Mesothelial cell of epicardium (in vitro differentiated cells): ENCODE measurements around the gene PTK6. TPM values are rescaled to one million over a fixed set of nuclear protein-coding genes. Genes with fewer than 3 reads are reported as not detected.

ENCODE experiments used
- DNase-seq, 2 experiments: peaks; one replicate each; pipeline ENCODE4 v3.0.0; 2021; ENCODE audit warnings: low spot score in 2 of 2; ENCODE audit not compliant: unreplicated experiment in 2 of 2
- H3K27ac Mint-ChIP-seq: 2 replicates; pipeline ENCODE4 v1.8.0; 2021; ENCODE audit warnings: mixed read lengths
- H3K27me3 Mint-ChIP-seq: 2 replicates; pipeline ENCODE4 v1.8.0; 2021; ENCODE audit warnings: low read depth, mixed read lengths
- H3K36me3 Mint-ChIP-seq: 2 replicates; pipeline ENCODE4 v1.8.0; 2021; ENCODE audit warnings: mixed read lengths
- H3K4me1 Mint-ChIP-seq: 2 replicates; pipeline ENCODE4 v1.8.0; 2021; ENCODE audit warnings: mixed read lengths
- H3K4me3 Mint-ChIP-seq: 2 replicates; pipeline ENCODE4 v1.8.0; 2021; ENCODE audit warnings: mild to moderate bottlenecking, moderate library complexity, mixed read lengths
- H3K9me3 Mint-ChIP-seq: 2 replicates; pipeline ENCODE4 v1.8.0; 2021; ENCODE audit warnings: mixed read lengths
- CTCF ChIP-seq: fragments of 200-600 bp; sonication (generic); IDR thresholded peaks from one replicate; pipeline ENCODE4 v1.5.0; 2021; ENCODE audit warnings: antibody characterized with exemption; ENCODE audit not compliant: unreplicated experiment
- total RNA-seq: library from RNA; stranded (reverse); gene quantifications from 3 replicates; pipeline ENCODE4 v1.2.1, GENCODE V29; 2021

PTK6 gene
- total RNA-seq, 1 donor from 2014 or later, result 0.11 TPM

DNA sequence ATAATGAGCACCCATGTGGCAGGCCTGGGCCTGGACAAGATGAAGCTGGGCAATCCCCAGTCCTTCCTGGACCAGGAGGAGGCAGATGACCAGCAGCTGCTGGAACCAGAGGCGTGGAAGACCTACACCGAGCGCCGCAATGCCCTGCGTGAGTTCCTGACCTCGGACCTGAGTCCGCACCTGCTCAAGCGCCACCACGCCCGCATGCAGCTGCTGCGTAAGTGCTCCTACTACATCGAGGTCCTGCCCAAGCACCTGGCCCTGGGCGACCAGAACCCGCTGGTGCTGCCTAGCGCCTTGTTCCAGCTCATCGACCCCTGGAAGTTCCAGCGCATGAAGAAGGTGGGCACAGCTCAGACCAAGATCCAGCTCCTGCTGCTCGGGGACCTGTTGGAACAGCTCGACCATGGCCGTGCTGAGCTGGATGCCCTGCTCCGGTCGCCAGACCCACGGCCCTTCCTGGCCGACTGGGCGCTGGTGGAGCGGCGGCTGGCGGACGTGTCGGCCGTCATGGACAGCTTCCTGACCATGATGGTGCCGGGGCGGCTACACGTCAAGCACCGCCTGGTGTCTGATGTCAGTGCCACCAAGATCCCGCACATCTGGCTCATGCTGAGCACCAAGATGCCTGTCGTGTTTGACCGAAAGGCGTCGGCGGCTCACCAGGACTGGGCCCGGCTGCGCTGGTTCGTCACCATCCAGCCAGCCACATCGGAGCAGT is 18.6 kb upstream of the PTK6 start:
- H3K36me3 Mint-ChIP-seq, result peaks cover 6% of the 10 kb centered on the region
- no peaks in the 10 kb centered on the region for H3K9me3 Mint-ChIP-seq
- no peaks in the 10 kb centered on the region for H3K27me3 Mint-ChIP-seq
- DNase-seq, result no peak
- H3K4me3 Mint-ChIP-seq, result no peak overlapping the region
- H3K27ac Mint-ChIP-seq, result no peak overlapping the region
- H3K4me1 Mint-ChIP-seq, result no peaks in the 10 kb centered on the region
- TF ChIP-seq CTCF, result no peak

DNA sequence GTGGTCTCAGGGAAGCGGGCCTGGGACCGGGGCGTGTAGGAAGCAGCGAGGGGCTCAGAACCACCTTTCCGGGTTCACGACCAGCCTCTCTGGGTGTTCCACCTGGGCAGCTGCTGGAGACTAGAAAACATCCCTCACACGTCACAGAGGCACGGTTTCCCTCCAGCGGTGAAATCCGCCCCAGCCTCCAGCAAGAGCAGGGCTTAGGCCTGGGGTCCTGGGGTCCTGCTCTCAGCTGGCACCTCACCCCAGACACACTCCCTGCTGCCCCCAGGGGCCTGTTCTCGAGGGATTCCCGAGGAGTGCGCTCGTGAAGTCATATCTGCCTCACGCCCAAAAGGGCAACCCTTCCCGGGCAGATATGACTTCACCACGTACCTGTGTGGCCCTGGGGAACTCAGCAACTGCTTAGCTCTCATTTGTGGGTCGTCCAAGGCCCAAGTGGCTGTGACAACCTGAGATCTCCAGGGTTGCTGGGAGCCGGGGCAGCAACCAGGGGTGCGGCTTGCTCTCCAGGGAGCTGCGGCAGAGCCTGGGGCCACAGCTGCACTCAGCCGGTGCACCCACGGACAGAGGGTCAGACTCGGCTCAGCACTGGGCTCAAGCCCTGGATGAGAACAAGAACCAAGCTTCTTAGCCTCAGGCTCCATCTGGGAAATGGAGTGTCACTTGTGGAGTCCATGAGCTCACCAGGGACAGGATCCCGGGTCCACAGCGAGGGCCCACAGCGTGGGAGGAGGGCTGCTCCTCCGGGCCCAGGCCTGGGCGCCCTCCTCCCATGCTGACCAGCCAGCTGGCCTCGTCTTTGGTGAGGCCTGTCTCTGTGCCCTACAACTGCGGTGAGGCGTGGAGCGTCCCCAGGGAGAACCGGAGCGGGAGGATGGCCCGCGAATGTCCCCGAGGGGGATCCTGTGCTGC is 17.4 kb upstream of the PTK6 start:
- no peak overlapping the region for H3K27ac Mint-ChIP-seq
- peaks cover 2% of the 10 kb centered on the region for H3K36me3 Mint-ChIP-seq
- H3K9me3 Mint-ChIP-seq, result no peaks in the 10 kb centered on the region
- no peaks in the 10 kb centered on the region for H3K27me3 Mint-ChIP-seq
- peak overlapping the region; percentile 64 for H3K4me3 Mint-ChIP-seq
- no peak for TF ChIP-seq CTCF
- DNase-seq, result no peak
- H3K4me1 Mint-ChIP-seq, result no peaks in the 10 kb centered on the region

GRCh38 chr20:63553933-63554290 is 16.7 kb upstream of the PTK6 start, which contains the start of gene FNDC11:
Gene FNDC11, plus strand, starts transcription at chr20:63554159. Its CDS starts 1,505 bp downstream, at chr20:63555664.
- peak within 1 kb of the TSS; percentile 64 for H3K4me3 Mint-ChIP-seq
- H3K27ac Mint-ChIP-seq, result no peak within 1 kb of the TSS
- H3K4me1 Mint-ChIP-seq, result no peaks in the 10 kb centered on the region
- no peak for DNase-seq
- no peaks in the 10 kb centered on the region for H3K9me3 Mint-ChIP-seq
- peaks cover 4% of the 10 kb centered on the region for H3K27me3 Mint-ChIP-seq
- no peaks in the 10 kb centered on the region for H3K36me3 Mint-ChIP-seq
- TF ChIP-seq CTCF, result no peak

GRCh38 chr20:63553251-63553932 is 16.2 kb upstream of the PTK6 start:
- no peak for TF ChIP-seq CTCF
- H3K9me3 Mint-ChIP-seq, result no peaks in the 10 kb centered on the region
- DNase-seq, result peak; percentile 79 to 85
- H3K27me3 Mint-ChIP-seq, result peaks cover 4% of the 10 kb centered on the region
- no peaks in the 10 kb centered on the region for H3K36me3 Mint-ChIP-seq
- H3K4me1 Mint-ChIP-seq, result no peaks in the 10 kb centered on the region
- no peak overlapping the region for H3K27ac Mint-ChIP-seq
- peak overlapping the region; percentile 64 for H3K4me3 Mint-ChIP-seq

DNA sequence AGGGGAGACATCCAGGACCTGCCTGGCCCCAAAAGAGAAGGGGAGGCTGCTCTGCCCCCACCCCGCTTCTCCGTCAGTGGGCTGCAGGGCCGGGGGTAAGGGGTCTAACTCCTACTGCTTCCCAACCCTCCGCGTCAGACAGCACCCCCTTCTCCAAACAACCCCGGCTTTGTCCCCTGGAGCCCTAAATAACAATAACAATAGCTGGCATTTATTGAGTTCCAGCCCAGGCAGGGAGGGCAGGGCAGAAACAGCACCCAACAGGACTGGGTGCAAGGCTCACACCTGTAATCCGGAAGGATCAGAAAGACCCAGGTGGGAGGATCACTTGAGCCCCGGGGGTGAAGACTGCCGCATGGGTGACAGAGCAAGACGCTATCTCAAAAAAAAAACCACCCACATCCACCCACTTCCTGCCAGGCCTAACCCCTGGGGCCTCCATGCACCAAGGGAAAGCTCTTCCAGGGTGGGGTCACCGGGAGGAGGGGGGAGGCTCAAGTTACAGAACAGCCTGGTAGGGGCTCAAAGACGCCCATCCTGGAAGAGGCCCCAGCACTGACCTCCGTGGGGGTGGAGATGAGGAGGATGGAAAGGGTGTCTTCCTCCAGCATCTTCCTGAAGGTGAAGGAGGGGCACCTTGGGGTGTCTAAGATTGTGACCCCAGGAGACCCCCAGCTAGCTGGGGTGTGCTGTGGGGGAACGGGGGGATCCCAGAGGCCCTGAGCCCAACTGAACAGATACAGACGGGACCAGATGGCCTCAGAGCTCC is 15.5 kb upstream of the PTK6 start:
- no peaks in the 10 kb centered on the region for H3K4me1 Mint-ChIP-seq
- peaks cover 8% of the 10 kb centered on the region for H3K27me3 Mint-ChIP-seq
- H3K4me3 Mint-ChIP-seq, result peak overlapping the region; percentile 52
- no peaks in the 10 kb centered on the region for H3K36me3 Mint-ChIP-seq
- DNase-seq, result no peak
- H3K27ac Mint-ChIP-seq, result no peak overlapping the region
- TF ChIP-seq CTCF, result no peak
- no peaks in the 10 kb centered on the region for H3K9me3 Mint-ChIP-seq
